Thoracic aorta (tissue), 2 donors: ENCODE results near the gene CMTM1. TPM values are rescaled to one million over a fixed set of nuclear protein-coding genes. Genes with fewer than 3 reads are reported as not detected.

Experiments used
- total RNA-seq, 2 donors: library from RNA; depleted of rRNA; stranded (reverse); fragments of >200 nt; gene quantifications; one replicate each; pipeline versions ENCODE4 v1.1.0 to v1.2.3, GENCODE V29; 2016

CMTM1 gene
- total RNA-seq, 2 donors from 2014 or later = 0.81 to 7.5 TPM

Other genes with a start within 250 kb of the CMTM1 start
- 10 to 100 TPM; 21.1 to 40.0 TPM for gene CDH5, start 199.7 kb upstream of the CMTM1 start, total RNA-seq
- under 1 TPM in 1 of 2 donors, not detected in 1; 0.28 TPM for gene BEAN1, start 139.1 kb upstream of the CMTM1 start, total RNA-seq
- 10 to 100 TPM; 41.7 to 55.5 TPM for gene TK2, start 16.3 kb upstream of the CMTM1 start, total RNA-seq
- 10 to 100 TPM; 23.4 to 39.8 TPM for gene CKLF, start 13.9 kb upstream of the CMTM1 start, total RNA-seq
- gene CMTM2, start 13.0 kb downstream of the CMTM1 start, total RNA-seq = 1 to 10 TPM in 1 of 2 donors, not detected in 1; 1.7 TPM
- gene CMTM3, start 38.3 kb downstream of the CMTM1 start, total RNA-seq = 10 to 100 TPM; 16.6 to 20.7 TPM
- 10 to 100 TPM; 12.0 to 25.7 TPM for gene CMTM4, start 130.3 kb downstream of the CMTM1 start, total RNA-seq
- 100 to 1,000 TPM; 110 to 200 TPM for gene DYNC1LI2, start 185.2 kb downstream of the CMTM1 start, total RNA-seq
- gene TERB1, start 235.1 kb downstream of the CMTM1 start, total RNA-seq = not detected